Stomach smooth muscle (tissue), 2 donors: ENCODE data around the gene CINP.
A peak's percentile ranks its signal among the peaks of the same experiment; 100 is the strongest.

Source experiments
- H3K27ac ChIP-seq: one replicate; pipeline ENCODE4 v1.7.0; 2013; ENCODE audit warnings: mild to moderate bottlenecking, low read length, inconsistent platforms
- H3K27me3 ChIP-seq, 2 donors: one replicate each; pipeline ENCODE4 v1.7.0; 2013; ENCODE audit warnings: low read length in 2 of 2; ENCODE audit not compliant: insufficient read depth in 2 of 2, control insufficient read depth in 1 of 2
- H3K36me3 ChIP-seq, 2 donors: one replicate each; pipeline ENCODE4 v1.7.0; 2013; ENCODE audit warnings: low read length in 2 of 2; ENCODE audit not compliant: control insufficient read depth in 2 of 2, insufficient read depth in 2 of 2
- H3K4me1 ChIP-seq: one replicate; pipeline ENCODE4 v1.7.0; 2013; ENCODE audit warnings: low read length; ENCODE audit not compliant: control insufficient read depth, insufficient read depth
- H3K4me3 ChIP-seq, 2 donors: one replicate each; pipeline ENCODE4 v1.7.0; 2013; ENCODE audit warnings: low read length in 2 of 2
- H3K9ac ChIP-seq, 2 donors: one replicate each; pipeline ENCODE4 v1.7.0; 2013; ENCODE audit warnings: low read length in 2 of 2, mild to moderate bottlenecking in 1 of 2
- H3K9me3 ChIP-seq, 2 donors: one replicate each; pipeline ENCODE4 v1.7.0; 2013; ENCODE audit warnings: low read length in 2 of 2; ENCODE audit not compliant: control insufficient read depth in 2 of 2
- donor health status: healthy.
- donor health status: Pancreatic carcinoma.

CINP gene

DNA sequence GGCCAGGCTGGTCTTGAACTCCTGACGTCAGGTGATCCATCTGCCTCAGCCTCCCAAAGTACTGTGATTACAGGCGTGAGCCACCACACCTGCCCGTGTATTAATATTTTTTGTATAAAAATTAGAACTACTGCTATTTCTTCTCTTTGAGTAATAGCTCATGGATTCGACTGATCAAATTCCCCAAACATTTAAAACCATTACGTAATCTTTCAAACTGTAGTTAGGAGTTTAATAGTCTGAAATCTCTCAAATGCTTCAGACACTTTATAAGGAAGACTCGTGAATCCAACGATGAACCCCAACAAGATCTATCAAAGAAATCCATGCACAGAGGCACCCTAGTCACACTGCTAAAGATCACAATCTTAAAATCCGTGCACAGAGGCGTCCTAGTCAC lies 16.1 kb upstream of the CINP start:
- Histone ChIP-seq H3K36me3 (peaks cover 13 to 20% of the 10 kb centered on the region in 2 donors), H3K4me1 (no peaks in the 10 kb centered on the region), H3K4me3 (no peak overlapping the region), H3K9me3 (no peaks in the 10 kb centered on the region), H3K27me3 (no peaks in the 10 kb centered on the region), H3K9ac (no peak overlapping the region), H3K27ac (no peak overlapping the region)

DNA sequence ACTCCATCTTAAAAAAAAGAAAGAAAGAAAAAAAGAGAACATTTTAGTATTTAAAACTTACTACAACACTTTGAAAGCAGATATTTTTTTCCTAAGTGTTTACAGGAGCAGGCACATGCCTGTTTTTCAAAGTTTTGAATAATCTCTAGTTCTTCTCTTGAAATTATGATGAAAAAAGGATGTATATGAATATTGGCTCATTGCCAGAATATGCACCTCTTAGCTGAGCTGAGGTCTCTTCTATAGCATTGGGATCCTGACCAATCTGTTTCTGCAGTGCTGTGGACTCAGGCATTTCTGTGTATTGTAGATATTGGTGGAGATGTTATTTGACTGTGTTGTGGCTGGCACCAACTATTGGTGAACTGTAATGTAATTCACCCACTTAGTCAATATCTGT lies 15.0 kb upstream of the CINP start:
- H3K36me3 ChIP-seq = peaks cover 9 to 20% of the 10 kb centered on the region in 2 donors
- no peaks in the 10 kb centered on the region for H3K27me3 ChIP-seq
- no peak overlapping the region for H3K27ac ChIP-seq
- H3K9ac ChIP-seq = no peak overlapping the region
- no peaks in the 10 kb centered on the region for H3K4me1 ChIP-seq
- no peak overlapping the region for H3K4me3 ChIP-seq
- no peaks in the 10 kb centered on the region for H3K9me3 ChIP-seq

DNA sequence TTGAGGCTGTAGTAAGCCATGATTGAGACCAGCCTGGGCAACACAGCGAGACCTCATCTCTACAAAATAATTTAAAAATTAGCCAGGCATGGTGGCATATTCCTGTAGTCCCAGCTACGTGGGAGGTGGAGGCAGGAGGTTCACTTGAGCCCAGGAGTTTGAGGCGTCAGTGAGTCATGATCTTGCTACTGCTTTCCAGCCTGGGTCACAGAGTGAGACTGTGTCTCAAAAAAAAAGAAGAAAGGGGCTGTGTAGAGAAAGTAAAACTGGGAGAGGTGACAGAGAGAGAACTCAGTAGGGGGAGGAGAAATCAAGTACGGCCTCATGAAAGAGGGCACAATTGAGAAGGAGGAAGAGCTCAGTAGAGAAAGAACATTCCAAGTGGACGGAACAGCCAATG lies 12.4 kb upstream of the CINP start:
- Histone ChIP-seq H3K9me3 (no peaks in the 10 kb centered on the region), H3K27me3 (no peaks in the 10 kb centered on the region), H3K9ac (no peak overlapping the region), H3K4me3 (no peak overlapping the region), H3K27ac (no peak overlapping the region), H3K36me3 (peaks cover 9 to 17% of the 10 kb centered on the region in 2 donors), H3K4me1 (peaks cover 4% of the 10 kb centered on the region)

DNA sequence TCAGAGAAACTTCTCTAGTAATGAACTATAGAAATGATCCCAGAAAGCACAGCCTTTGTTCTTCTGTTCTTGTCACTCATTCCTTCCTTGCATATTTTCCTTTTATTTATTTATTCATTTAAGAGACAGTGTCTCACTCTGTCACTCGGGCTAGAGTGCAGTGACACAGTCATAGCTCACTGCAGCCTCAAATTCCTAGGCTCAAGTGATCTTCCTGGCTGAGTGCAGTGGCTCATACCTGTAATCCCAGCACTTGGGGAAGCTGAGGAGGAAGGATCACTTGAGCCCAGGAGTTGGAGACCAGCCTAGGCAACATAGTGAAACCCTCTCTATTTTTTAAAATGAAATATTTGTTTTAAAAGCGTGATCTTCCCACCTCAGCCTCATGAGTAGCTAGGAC lies 11.6 kb upstream of the CINP start:
- H3K4me3 ChIP-seq = no peak overlapping the region
- H3K27me3 ChIP-seq = no peaks in the 10 kb centered on the region
- peaks cover 9 to 17% of the 10 kb centered on the region in 2 donors for H3K36me3 ChIP-seq
- no peaks in the 10 kb centered on the region for H3K9me3 ChIP-seq
- H3K9ac ChIP-seq = no peak overlapping the region
- H3K27ac ChIP-seq = no peak overlapping the region
- H3K4me1 ChIP-seq = peaks cover 4% of the 10 kb centered on the region

DNA sequence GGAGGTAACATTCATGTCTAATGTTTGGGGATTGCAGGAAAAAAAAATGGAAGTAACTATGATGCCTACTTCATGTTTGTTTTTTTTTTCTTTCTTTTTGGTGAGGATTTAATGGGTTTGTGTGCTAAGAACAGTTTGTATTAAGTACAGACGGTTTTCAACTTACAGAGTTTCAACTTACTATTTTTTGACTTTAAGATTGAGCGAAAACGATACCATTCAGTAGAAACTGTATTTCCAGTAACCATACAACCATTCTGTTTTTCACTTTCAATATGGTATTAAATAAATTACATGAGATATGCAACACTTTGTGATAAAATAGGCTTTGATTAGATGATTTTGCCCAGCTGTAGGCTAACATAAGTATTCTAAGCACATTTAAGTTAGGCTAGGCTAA lies 10.4 kb upstream of the CINP start:
- Histone ChIP-seq H3K9me3 (no peaks in the 10 kb centered on the region), H3K27me3 (no peaks in the 10 kb centered on the region), H3K4me1 (peaks cover 4% of the 10 kb centered on the region), H3K9ac (no peak overlapping the region), H3K27ac (no peak overlapping the region), H3K36me3 (peaks cover 4 to 13% of the 10 kb centered on the region in 2 donors), H3K4me3 (no peak overlapping the region)

DNA sequence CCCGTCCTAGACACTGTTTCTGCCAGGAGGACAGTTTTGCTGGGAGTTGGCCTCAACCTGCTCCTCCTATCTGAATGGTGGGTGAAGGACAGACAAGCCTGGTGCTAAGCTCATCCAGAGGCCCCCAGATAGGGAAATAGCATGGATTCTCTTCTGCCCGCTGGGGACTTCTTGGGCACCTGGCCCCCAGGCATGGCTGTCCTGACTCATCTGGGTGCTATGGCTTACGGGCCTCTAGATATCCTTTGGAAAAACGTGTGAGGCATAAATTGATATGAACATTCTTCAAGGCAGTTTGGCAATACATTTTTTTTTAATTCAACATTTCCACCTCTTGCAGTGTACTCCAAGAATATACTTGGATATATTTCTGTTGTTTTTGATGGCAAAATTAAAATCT lies 8.7 kb upstream of the CINP start:
- Histone ChIP-seq H3K27ac (no peak overlapping the region), H3K9ac (no peak overlapping the region), H3K36me3 (peaks cover 0 to under 1% of the 10 kb centered on the region in 2 donors)

DNA sequence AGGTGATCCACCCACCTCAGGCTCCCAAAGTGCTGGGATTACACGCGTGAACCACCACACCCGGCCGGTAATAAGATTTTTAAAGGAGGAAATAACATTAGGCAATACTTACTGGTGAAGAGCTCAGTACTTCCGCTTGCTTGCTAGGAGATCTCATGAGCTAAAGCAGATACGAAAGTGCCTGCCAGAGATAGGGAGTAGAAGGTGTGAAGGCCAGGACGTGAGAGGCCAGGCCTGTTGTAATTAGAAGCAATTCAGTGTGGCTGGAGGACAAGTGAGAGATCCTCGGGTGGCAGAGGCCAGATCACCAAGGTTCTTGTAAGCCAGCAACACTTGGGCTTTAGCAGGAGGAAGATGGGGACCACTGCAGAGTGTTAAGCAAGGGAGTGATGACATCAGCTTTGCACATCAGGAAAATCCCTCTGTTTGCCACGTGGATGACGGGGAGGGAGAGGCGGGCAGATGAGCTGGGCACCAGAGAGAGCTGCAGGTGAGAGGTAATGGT lies 7.7 kb upstream of the CINP start:
- Histone ChIP-seq H3K36me3 (no peaks in the 10 kb centered on the region), H3K4me1 (peaks cover 4% of the 10 kb centered on the region), H3K27me3 (no peaks in the 10 kb centered on the region), H3K9ac (no peak overlapping the region), H3K9me3 (no peaks in the 10 kb centered on the region), H3K27ac (no peak overlapping the region), H3K4me3 (no peak overlapping the region)

More for the DNA sequence above, 8.7 kb upstream of the CINP start:
- Histone ChIP-seq H3K4me1 (peaks cover 4% of the 10 kb centered on the region), H3K27me3 (no peaks in the 10 kb centered on the region), H3K4me3 (no peak overlapping the region), H3K9me3 (no peaks in the 10 kb centered on the region)

DNA sequence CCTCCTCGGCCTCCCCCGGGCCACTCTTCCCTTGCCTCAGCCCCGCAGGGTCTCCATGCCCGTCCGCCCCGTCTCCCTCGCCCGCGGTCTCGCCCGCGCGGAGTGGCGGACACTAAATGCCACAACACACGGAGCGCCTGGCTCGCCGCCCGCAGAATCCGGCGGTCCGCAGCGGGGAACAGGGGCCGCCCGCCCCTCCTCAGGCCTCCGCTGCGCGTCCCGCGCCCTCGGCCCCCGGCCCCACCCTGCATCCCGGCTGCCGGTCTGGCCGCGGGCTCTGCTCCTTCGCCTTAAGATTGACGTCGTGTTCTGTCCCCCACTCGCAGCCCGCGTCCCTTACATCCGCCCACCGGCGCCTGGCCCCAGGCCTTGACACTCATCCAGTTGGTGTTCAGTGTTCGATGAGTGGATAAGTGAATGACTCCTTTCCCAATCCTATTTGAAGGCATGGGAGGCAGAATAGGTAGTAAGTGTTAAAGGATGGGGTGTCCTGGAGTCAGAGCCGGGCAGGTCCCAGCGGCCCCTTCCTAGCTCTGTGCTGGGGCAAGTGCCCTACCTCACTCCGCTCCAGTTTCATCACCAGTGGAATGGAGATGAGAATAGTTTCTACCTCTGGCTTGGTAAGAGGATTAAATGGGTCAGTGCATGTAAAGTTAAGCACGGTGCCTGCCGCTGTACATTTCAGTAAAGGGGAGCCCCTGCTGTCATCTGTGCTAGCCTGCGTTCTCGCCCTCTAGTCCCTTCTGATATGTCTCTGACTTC lies 673 bp upstream of the CINP start:
- Histone ChIP-seq H3K4me1 (peaks cover 17% of the 10 kb centered on the region), H3K36me3 (peaks cover 3 to 6% of the 10 kb centered on the region in 2 donors), H3K27me3 (no peaks in the 10 kb centered on the region), H3K27ac (peak overlapping the region; percentile 83), H3K4me3 (peak overlapping the region; percentile 89 to 94), H3K9me3 (no peaks in the 10 kb centered on the region), H3K9ac (peak overlapping the region; percentile 82 to 88)

DNA sequence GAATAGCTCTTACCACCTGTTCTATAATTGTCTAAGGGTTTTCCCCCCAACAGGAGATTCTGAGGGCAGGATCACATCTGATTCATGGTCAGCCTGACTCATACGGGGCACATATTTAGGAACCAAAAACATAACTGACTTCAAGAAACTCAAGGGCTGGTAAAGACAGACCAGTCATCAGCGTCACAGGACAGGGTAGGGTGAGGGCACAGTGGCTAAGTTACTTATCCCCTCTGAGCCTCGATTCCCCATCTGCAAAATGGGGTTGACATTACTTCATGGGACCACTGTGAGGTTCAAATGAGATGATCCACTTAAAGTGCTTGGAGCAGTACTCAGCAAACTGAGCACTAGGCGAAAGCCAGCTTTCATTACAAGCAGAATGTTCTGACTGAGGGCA lies 606 bp downstream of the CINP start:
- H3K27me3 ChIP-seq = no peaks in the 10 kb centered on the region
- H3K9ac ChIP-seq = peak overlapping the region; percentile 71 to 96
- H3K36me3 ChIP-seq = peaks cover 13 to 16% of the 10 kb centered on the region in 2 donors
- H3K9me3 ChIP-seq = no peaks in the 10 kb centered on the region
- H3K4me3 ChIP-seq = peak overlapping the region; percentile 56 to 94
- H3K4me1 ChIP-seq = peaks cover 17% of the 10 kb centered on the region
- peak overlapping the region; percentile 83 for H3K27ac ChIP-seq

DNA sequence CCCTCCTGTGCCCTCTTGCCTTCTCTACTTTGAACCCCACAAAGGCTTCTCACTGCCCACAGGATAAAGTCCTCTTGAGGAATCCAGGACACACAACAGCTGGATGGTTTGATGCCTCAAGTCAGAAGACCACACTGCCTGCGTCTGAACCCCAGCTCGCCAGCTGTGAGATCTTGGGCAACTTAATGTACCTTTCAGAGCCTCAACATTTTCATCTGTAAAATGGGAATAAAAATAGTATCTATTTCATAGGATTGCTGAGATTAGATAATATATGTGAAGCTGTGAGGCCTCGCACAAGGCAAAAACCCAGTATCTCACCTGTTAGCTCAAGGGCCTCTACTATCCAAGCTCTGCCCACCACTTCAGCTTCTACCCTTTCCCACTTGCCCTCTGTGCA lies 2.3 kb downstream of the CINP start:
- Histone ChIP-seq H3K27ac (no peak overlapping the region), H3K9ac (no peak overlapping the region), H3K27me3 (no peaks in the 10 kb centered on the region), H3K36me3 (peaks cover 24 to 25% of the 10 kb centered on the region in 2 donors), H3K4me1 (peaks cover 17% of the 10 kb centered on the region), H3K9me3 (no peaks in the 10 kb centered on the region), H3K4me3 (no peak overlapping the region)

DNA sequence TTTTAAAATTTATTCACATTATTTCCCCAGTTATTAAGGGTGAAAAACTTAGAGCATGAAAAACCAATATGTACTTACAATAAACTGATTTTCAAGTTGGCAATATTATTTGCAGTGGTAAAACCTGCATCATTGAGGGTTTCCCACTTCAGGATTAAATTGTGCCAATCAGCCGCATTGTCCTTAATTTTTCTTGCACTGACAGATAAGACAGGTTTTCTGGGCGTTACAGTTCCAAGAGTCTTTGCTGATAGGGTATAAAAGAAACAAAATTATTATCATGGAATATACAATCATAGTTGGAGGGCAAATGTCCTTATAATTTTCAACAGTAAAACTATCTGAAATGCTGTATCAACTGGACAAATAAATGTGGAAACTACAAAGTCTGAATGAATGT lies 3.3 kb downstream of the CINP start:
- H3K27me3 ChIP-seq = no peaks in the 10 kb centered on the region
- H3K4me3 ChIP-seq = no peak overlapping the region
- peaks cover 16% of the 10 kb centered on the region for H3K4me1 ChIP-seq
- no peak overlapping the region for H3K27ac ChIP-seq
- no peak overlapping the region for H3K9ac ChIP-seq
- no peaks in the 10 kb centered on the region for H3K9me3 ChIP-seq
- peaks cover 29 to 32% of the 10 kb centered on the region in 2 donors for H3K36me3 ChIP-seq
